ENCODE data around the gene DENND5A.
"Not testable (repeated sequence)": the region's sequence is repeated elsewhere in the genome, so short reads cannot be mapped to it uniquely, and the experiment has no call there.

DENND5A gene

GRCh38 chr11:9273376-9274336 is 8.5 kb upstream of the DENND5A start:
- Mint-ChIP-seq H3K4me1 (ENCODE audit: low read depth) (peaks cover 8% of the 10 kb centered on the region), H3K4me3 (no peak overlapping the region), H3K27ac (no peak overlapping the region), H3K36me3 (no peaks in the 10 kb centered on the region), H3K27me3 (no peaks in the 10 kb centered on the region), H3K9me3 (ENCODE audit: low read depth) (no peaks in the 10 kb centered on the region)

DNA sequence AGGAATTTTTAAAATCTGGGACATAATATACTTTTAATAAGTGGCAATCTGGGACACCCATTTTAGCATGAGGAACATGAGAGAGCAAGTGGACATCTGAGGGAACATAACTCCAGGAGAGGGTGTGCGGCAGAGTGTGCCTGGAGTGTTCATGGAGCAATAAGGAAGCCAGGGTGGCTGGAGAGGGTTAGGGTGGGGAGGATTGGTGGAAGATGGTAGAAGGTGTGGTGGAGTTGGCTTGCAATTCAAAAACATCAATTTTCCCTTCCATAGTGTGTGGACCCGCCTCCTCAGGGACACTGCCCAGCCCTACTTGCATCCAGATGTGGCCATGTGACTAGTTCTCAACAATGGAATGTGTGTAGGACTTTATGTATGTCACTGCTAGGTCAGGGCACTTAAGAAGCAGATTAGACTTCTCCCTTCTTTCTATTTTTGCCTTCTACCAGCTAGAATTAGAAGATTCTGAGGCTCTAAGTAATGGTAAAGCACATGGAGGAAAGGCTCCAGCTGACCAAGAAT is 4.4 kb upstream of the DENND5A start:
- Mint-ChIP-seq H3K9me3 (ENCODE audit: low read depth) (no peaks in the 10 kb centered on the region), H3K4me1 (ENCODE audit: low read depth) (peaks cover 10% of the 10 kb centered on the region), H3K36me3 (no peaks in the 10 kb centered on the region), H3K4me3 (no peak overlapping the region), H3K27ac (no peak overlapping the region), H3K27me3 (no peaks in the 10 kb centered on the region)

DNA sequence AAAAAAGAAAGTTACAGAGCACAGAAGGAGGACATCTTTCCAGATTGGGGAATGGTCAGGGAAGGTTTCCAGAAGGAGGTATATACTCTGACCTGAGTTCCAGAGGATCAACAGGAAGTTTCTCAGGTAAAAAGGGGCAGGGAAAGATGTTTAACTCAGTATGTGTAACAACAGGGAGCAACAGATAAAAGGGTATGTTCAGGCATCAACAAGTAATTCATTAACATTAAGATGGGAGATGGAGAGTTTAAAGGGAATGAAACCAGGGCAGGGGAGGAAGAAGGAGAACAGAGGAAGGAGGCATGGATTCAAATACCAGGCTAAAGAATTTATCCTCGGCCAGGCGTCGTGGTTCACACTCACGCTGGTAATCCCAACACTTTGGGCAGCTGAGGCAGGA is 2.5 kb upstream of the DENND5A start:
- Mint-ChIP-seq H3K27me3 (no peaks in the 10 kb centered on the region), H3K4me3 (no peak overlapping the region), H3K36me3 (no peaks in the 10 kb centered on the region), H3K27ac (no peak overlapping the region), H3K9me3 (ENCODE audit: low read depth) (no peaks in the 10 kb centered on the region), H3K4me1 (ENCODE audit: low read depth) (peaks cover 16% of the 10 kb centered on the region)

DNA sequence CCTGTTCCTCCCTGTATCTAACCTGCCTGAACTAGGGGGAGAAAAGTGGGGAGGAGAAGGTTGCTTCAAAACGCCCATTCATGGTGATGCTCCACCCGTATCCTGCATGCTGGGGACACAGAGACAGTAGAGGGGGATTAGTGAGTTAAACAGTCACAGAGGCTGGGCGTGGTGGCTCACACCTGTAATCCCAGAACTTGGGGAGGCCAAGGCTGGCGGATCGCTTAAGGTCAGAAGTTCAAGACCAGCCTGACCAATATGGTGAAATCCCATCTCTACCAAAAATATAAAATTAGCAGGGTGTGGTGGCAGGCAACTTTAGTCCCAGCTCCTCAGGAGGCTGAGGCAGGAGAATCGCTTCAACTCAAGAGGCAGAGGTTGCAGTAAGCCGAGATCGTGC is 1.8 kb upstream of the DENND5A start:
- no peak overlapping the region for H3K27ac Mint-ChIP-seq
- H3K27me3 Mint-ChIP-seq = no peaks in the 10 kb centered on the region
- no peaks in the 10 kb centered on the region for H3K9me3 Mint-ChIP-seq (ENCODE audit: low read depth)

GRCh38 chr11:9266132-9266736 is 1.1 kb upstream of the DENND5A start:
- Mint-ChIP-seq H3K4me3 (peak overlapping the region; percentile 88), H3K36me3 (peaks cover 2% of the 10 kb centered on the region), H3K27me3 (no peaks in the 10 kb centered on the region), H3K9me3 (ENCODE audit: low read depth) (no peaks in the 10 kb centered on the region), H3K27ac (peak overlapping the region; percentile 86), H3K4me1 (ENCODE audit: low read depth) (peaks cover 28% of the 10 kb centered on the region)

More for the DNA sequence above, 1.8 kb upstream of the DENND5A start:
- peaks cover 2% of the 10 kb centered on the region for H3K36me3 Mint-ChIP-seq
- H3K4me1 Mint-ChIP-seq (ENCODE audit: low read depth) = peaks cover 22% of the 10 kb centered on the region
- peak overlapping the region; percentile 88 for H3K4me3 Mint-ChIP-seq

DNA sequence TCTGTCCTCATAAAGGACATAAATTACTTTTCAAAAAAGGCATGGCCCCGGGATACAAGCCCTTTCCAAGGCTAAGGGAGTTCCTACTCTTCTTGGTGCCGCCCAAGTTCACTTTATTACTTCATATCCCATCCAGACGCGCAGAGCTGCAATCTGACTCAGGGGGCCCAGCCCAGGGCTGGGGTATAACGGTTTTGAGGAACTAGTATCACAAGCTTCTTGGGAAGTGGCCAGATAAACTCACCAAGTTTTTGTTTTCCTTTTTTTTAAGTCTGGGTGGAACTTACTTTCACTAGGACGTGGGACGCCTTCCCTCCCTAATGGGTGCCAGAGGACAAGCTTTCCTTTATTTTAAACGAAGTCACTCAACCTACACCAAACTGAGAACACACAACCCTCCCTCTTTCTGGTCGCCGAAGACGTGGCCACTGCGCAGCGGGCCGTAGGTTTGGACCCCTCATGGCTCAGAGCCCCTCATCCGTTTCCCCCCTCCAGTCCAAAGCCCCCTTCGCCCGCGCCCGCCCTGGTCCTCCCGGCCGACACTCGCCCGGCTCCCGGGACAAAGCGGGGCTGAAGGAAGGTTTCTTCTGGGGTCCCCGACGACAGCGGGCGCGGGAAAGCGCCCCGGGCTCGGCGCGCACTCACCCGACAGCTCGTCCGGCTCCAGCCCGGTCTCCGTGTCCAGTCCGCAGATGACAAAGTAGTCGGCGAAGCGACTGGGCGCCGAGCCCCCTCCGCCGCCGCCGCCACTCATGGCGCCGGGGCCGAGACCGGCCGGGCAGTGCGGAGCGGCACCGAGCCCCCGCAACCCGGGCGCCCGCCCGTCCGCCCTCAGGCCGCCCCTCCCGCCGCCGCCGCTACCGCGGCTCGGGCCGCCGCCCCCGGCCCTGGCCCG is 587 bp downstream of the DENND5A start:
- Mint-ChIP-seq H3K27me3 (no peaks in the 10 kb centered on the region), H3K36me3 (peaks cover 2% of the 10 kb centered on the region), H3K9me3 (ENCODE audit: low read depth) (no peaks in the 10 kb centered on the region), H3K4me1 (ENCODE audit: low read depth) (peaks cover 43% of the 10 kb centered on the region), H3K27ac (peak overlapping the region; percentile 99), H3K4me3 (peak overlapping the region; percentile 96)

- H3K9me3 Mint-ChIP-seq (ENCODE audit: low read depth) = no peaks in the 10 kb centered on the region
- peak overlapping the region; percentile 96 for H3K4me3 Mint-ChIP-seq
- no peaks in the 10 kb centered on the region for H3K27me3 Mint-ChIP-seq
- peak overlapping the region; percentile 99 for H3K27ac Mint-ChIP-seq
- H3K4me1 Mint-ChIP-seq (ENCODE audit: low read depth) = peaks cover 43% of the 10 kb centered on the region
- peaks cover 2% of the 10 kb centered on the region for H3K36me3 Mint-ChIP-seq
These were observed 1.3 kb downstream of the DENND5A start for GRCh38 chr11:9263840-9264315.

GRCh38 chr11:9260838-9261146 is 4.4 kb downstream of the DENND5A start:
- H3K27ac Mint-ChIP-seq = peak overlapping the region; percentile 23
- H3K27me3 Mint-ChIP-seq; H3K9me3 Mint-ChIP-seq (ENCODE audit: low read depth); H3K36me3 Mint-ChIP-seq: not testable (repeated sequence)
- H3K4me1 Mint-ChIP-seq (ENCODE audit: low read depth) = peaks cover 52% of the 10 kb centered on the region
- H3K4me3 Mint-ChIP-seq = peak overlapping the region; percentile 15

GRCh38 chr11:9259981-9260837 is 4.9 kb downstream of the DENND5A start:
- peak overlapping the region; percentile 15 for H3K4me3 Mint-ChIP-seq
- peaks cover 51% of the 10 kb centered on the region for H3K4me1 Mint-ChIP-seq (ENCODE audit: low read depth)
- H3K9me3 Mint-ChIP-seq (ENCODE audit: low read depth) = no peaks in the 10 kb centered on the region
- no peaks in the 10 kb centered on the region for H3K27me3 Mint-ChIP-seq
- H3K36me3 Mint-ChIP-seq = peaks cover 7% of the 10 kb centered on the region
- peak overlapping the region; percentile 23 for H3K27ac Mint-ChIP-seq

GRCh38 chr11:9258279-9258678 is 6.9 kb downstream of the DENND5A start:
- H3K27me3 Mint-ChIP-seq; H3K9me3 Mint-ChIP-seq (ENCODE audit: low read depth); H3K4me3 Mint-ChIP-seq; H3K36me3 Mint-ChIP-seq: not testable (repeated sequence)
- Mint-ChIP-seq H3K27ac (peak overlapping the region; percentile 16), H3K4me1 (ENCODE audit: low read depth) (peaks cover 51% of the 10 kb centered on the region)

GRCh38 chr11:9254416-9254815 is 10.7 kb downstream of the DENND5A start:
- Mint-ChIP-seq H3K4me3 (no peak overlapping the region), H3K27me3 (no peaks in the 10 kb centered on the region), H3K4me1 (ENCODE audit: low read depth) (peaks cover 55% of the 10 kb centered on the region), H3K9me3 (ENCODE audit: low read depth) (no peaks in the 10 kb centered on the region), H3K36me3 (peaks cover 5% of the 10 kb centered on the region), H3K27ac (peak overlapping the region; percentile 2)

- Mint-ChIP-seq H3K4me1 (ENCODE audit: low read depth) (peaks cover 60% of the 10 kb centered on the region), H3K4me3 (peak overlapping the region; percentile 17), H3K9me3 (ENCODE audit: low read depth) (no peaks in the 10 kb centered on the region), H3K36me3 (no peaks in the 10 kb centered on the region), H3K27ac (peak overlapping the region; percentile 61), H3K27me3 (no peaks in the 10 kb centered on the region)
These were observed 12.1 kb downstream of the DENND5A start for GRCh38 chr11:9253086-9253485.

DNA sequence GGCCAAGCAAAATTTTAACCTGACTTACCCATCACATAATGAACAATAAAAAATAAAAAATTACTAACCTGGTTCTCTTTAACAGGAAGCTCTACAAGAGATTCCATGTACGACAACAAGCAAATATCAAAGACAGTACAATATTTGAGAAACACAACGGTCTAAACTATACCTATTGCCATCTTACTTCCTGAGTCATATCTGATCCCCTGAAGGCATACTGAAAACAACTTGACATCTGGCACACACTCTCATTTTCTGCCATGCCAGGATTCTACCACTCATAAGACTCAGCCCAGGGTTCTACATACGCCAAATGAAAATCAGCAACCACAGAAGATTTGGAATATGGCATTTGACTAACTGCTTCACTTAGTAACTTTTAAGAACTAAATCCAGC is 13.8 kb downstream of the DENND5A start:
- Mint-ChIP-seq H3K27ac (peak overlapping the region; percentile 69), H3K27me3 (no peaks in the 10 kb centered on the region), H3K4me3 (peak overlapping the region; percentile 66), H3K36me3 (no peaks in the 10 kb centered on the region), H3K4me1 (ENCODE audit: low read depth) (peaks cover 70% of the 10 kb centered on the region), H3K9me3 (ENCODE audit: low read depth) (no peaks in the 10 kb centered on the region)

GRCh38 chr11:9250139-9250582 is 15.0 kb downstream of the DENND5A start:
- H3K27ac Mint-ChIP-seq = peak overlapping the region; percentile 93
- H3K4me3 Mint-ChIP-seq = peak overlapping the region; percentile 76
- H3K27me3 Mint-ChIP-seq = no peaks in the 10 kb centered on the region
- H3K36me3 Mint-ChIP-seq = no peaks in the 10 kb centered on the region
- no peaks in the 10 kb centered on the region for H3K9me3 Mint-ChIP-seq (ENCODE audit: low read depth)
- peaks cover 76% of the 10 kb centered on the region for H3K4me1 Mint-ChIP-seq (ENCODE audit: low read depth)
